SK-N-SH treated with all-trans-retinoic acid at 6 μM for 48 hours (cell line): ENCODE measurements around the gene CEP44.

Source experiments
- ATAC-seq: fragments of 200-7000 bp; cut with Tn5 transposase; 3 replicates; pipeline ENCODE4 v1.9.1; 2020; ENCODE audit warnings: mild to moderate bottlenecking, moderate library complexity
- ARNTL ChIP-seq: fragments of 450-650 bp; formaldehyde crosslinking; IDR thresholded peaks from 2 replicates; pipeline ENCODE4 v1.5.0; 2020; ENCODE audit warnings: low read depth, mild to moderate bottlenecking, moderate library complexity, borderline replicate concordance
- BACH2 ChIP-seq: fragments of 250-450 bp; sonication (Bioruptor Pico); IDR thresholded peaks from 2 replicates; pipeline ENCODE4 v1.9.0; 2021; ENCODE audit warnings: mild to moderate bottlenecking, borderline replicate concordance
- CREB5 ChIP-seq: fragments of 250-450 bp; sonication (Bioruptor Pico); IDR thresholded peaks from 2 replicates; pipeline ENCODE4 v1.5.1; 2020; ENCODE audit warnings: low read depth, mild to moderate bottlenecking, moderate library complexity
- CSDC2 ChIP-seq: fragments of 250-450 bp; sonication (Bioruptor Pico); IDR thresholded peaks from 2 replicates; pipeline ENCODE4 v1.5.0; 2020; ENCODE audit warnings: mild to moderate bottlenecking, moderate library complexity
- CSRNP3 ChIP-seq: fragments of 250-450 bp; sonication (Bioruptor Pico); IDR thresholded peaks from 2 replicates; pipeline ENCODE4 v1.5.1; 2021; ENCODE audit warnings: mild to moderate bottlenecking, moderate library complexity
- GLIS3 ChIP-seq: fragments of 250-450 bp; sonication (Bioruptor Pico); IDR thresholded peaks from 2 replicates; pipeline ENCODE4 v1.5.0; 2020; ENCODE audit warnings: mild to moderate bottlenecking, moderate library complexity
- ISL1 ChIP-seq: fragments of 250-450 bp; sonication (Bioruptor Pico); IDR thresholded peaks from 2 replicates; pipeline ENCODE4 v2.1.2; 2022; ENCODE audit warnings: mild to moderate bottlenecking, moderate library complexity
- PATZ1 ChIP-seq: fragments of 250-450 bp; sonication (Bioruptor Pico); IDR thresholded peaks from 2 replicates; pipeline ENCODE4 v1.8.0; 2020; ENCODE audit warnings: mild to moderate bottlenecking, moderate library complexity, borderline replicate concordance
- POU6F1 ChIP-seq: fragments of 250-450 bp; sonication (Bioruptor Pico); IDR thresholded peaks from 2 replicates; pipeline ENCODE4 v1.8.0; 2021; ENCODE audit warnings: low read depth, mild to moderate bottlenecking, moderate library complexity, borderline replicate concordance
- RARB ChIP-seq: fragments of 250-450 bp; sonication (Bioruptor Pico); IDR thresholded peaks from 2 replicates; pipeline ENCODE4 v1.8.0; 2021; ENCODE audit warnings: mild to moderate bottlenecking, moderate library complexity
- SNAI2 ChIP-seq: fragments of 250-450 bp; sonication (Bioruptor Pico); IDR thresholded peaks from 2 replicates; pipeline ENCODE4 v1.5.0; 2020; ENCODE audit warnings: mild to moderate bottlenecking, moderate library complexity
- TCF4 ChIP-seq: fragments of 250-450 bp; sonication (Bioruptor Pico); IDR thresholded peaks from 2 replicates; pipeline ENCODE4 v1.8.0; 2021; ENCODE audit warnings: mild to moderate bottlenecking, moderate library complexity, borderline replicate concordance
- TOX ChIP-seq: fragments of 250-450 bp; sonication (Bioruptor Pico); IDR thresholded peaks from 2 replicates; pipeline ENCODE4 v1.8.0; 2021; ENCODE audit warnings: mild to moderate bottlenecking, moderate library complexity, borderline replicate concordance
- ZC3H10 ChIP-seq: fragments of 250-450 bp; sonication (Bioruptor Pico); IDR thresholded peaks from 2 replicates; pipeline ENCODE4 v1.5.1; 2021; ENCODE audit warnings: mild to moderate bottlenecking, moderate library complexity
- ZFP3 ChIP-seq: fragments of 250-450 bp; sonication (Bioruptor Pico); IDR thresholded peaks from 2 replicates; pipeline ENCODE4 v1.5.0; 2020; ENCODE audit warnings: mild to moderate bottlenecking, moderate library complexity
- ZFP30 ChIP-seq: fragments of 450-650 bp; formaldehyde crosslinking; IDR thresholded peaks from 2 replicates; pipeline ENCODE4 v1.5.0; 2022; ENCODE audit warnings: mild to moderate bottlenecking, moderate library complexity
- ZNF565 ChIP-seq: fragments of 450-650 bp; formaldehyde crosslinking; conservative IDR thresholded peaks from 2 replicates; pipeline ENCODE4 v1.5.0; 2020; ENCODE audit warnings: low read depth, mild to moderate bottlenecking, moderate library complexity
- ZNF70 ChIP-seq: fragments of 450-650 bp; formaldehyde crosslinking; IDR thresholded peaks from 2 replicates; pipeline ENCODE4 v1.5.0; 2020; ENCODE audit warnings: mild to moderate bottlenecking, moderate library complexity
- ZNF8 ChIP-seq: fragments of 450-650 bp; formaldehyde crosslinking; IDR thresholded peaks from 2 replicates; pipeline ENCODE4 v1.5.0; 2020; ENCODE audit warnings: mild to moderate bottlenecking, moderate library complexity

Gene CEP44

GRCh38 chr4:174305961-174306360 is 22.2 kb downstream of the CEP44 start:
- TF ChIP-seq ZNF8 (CRISPR knock-in tag) (no peak), CREB5 (CRISPR knock-in tag) (no peak), PATZ1 (CRISPR knock-in tag) (no peak), CSRNP3 (CRISPR knock-in tag) (no peak), GLIS3 (CRISPR knock-in tag) (no peak), BACH2 (CRISPR knock-in tag) (no peak), ZNF70 (CRISPR knock-in tag) (no peak), ZC3H10 (no peak), RARB (CRISPR knock-in tag) (no peak), ZNF565 (CRISPR knock-in tag) (no peak), TCF4 (CRISPR knock-in tag) (no peak), ISL1 (CRISPR knock-in tag) (no peak), ZFP3 (CRISPR knock-in tag) (no peak)
- no peak for ATAC-seq

- no peak for TF ChIP-seq SNAI2 (CRISPR knock-in tag)
- TF ChIP-seq ZNF70 (CRISPR knock-in tag) = no peak
- TF ChIP-seq ARNTL (CRISPR knock-in tag) = no peak
- TF ChIP-seq ZNF565 (CRISPR knock-in tag) = no peak
- TF ChIP-seq BACH2 (CRISPR knock-in tag) = no peak
- TF ChIP-seq ZFP30 (CRISPR knock-in tag) = no peak
- TF ChIP-seq POU6F1 (CRISPR knock-in tag) = no peak
- TF ChIP-seq TCF4 (CRISPR knock-in tag) = no peak
- no peak for TF ChIP-seq CREB5 (CRISPR knock-in tag)
- no peak for ATAC-seq
Observed at GRCh38 chr4:174307694-174308093, 24.0 kb downstream of the CEP44 start.

- TF ChIP-seq ZC3H10 = no peak
- TF ChIP-seq ZNF70 (CRISPR knock-in tag) = no peak
- no peak for TF ChIP-seq GLIS3 (CRISPR knock-in tag)
- TF ChIP-seq PATZ1 (CRISPR knock-in tag) = no peak
- TF ChIP-seq TOX (CRISPR knock-in tag) = no peak
- no peak for TF ChIP-seq ARNTL (CRISPR knock-in tag)
- TF ChIP-seq RARB (CRISPR knock-in tag) = no peak
- TF ChIP-seq CSDC2 (CRISPR knock-in tag) = no peak
- ATAC-seq = no peak
Observed at GRCh38 chr4:174312993-174313392, 29.3 kb downstream of the CEP44 start.
